Adrenal gland (tissue), 12 donors: ENCODE data around the gene SLC1A2. TPM values are rescaled to one million over a fixed set of nuclear protein-coding genes. Genes with fewer than 3 reads are reported as not detected.

Experiments
- DNase-seq, 7 donors: peaks; one replicate each; pipeline ENCODE4 v3.0.0-alpha.2; 2019 to 2020
- H3K27ac ChIP-seq, 5 donors: fragments of 200-600 bp; sonication (generic) in 4 of 5; 1 replicate in 3 of 5; 2 replicates in 2 of 5; pipeline versions ENCODE4 v1.5.1 to v1.8.0; 2016 to 2020; ENCODE audit warnings: mild to moderate bottlenecking in 1 of 5
- H3K27me3 ChIP-seq: fragments of 200-600 bp; 2 replicates; pipeline ENCODE4 v1.8.0; 2021
- H3K36me3 ChIP-seq, 2 donors: fragments of 200-600 bp; replicated peaks in 1 of 2; 1 replicate in 1 of 2; 2 replicates in 1 of 2; pipeline versions ENCODE4 v1.5.1 to v1.8.0; 2018 to 2022
- H3K4me1 ChIP-seq, 2 donors: fragments of 200-600 bp; replicated peaks in 1 of 2; 1 replicate in 1 of 2; 2 replicates in 1 of 2; pipeline versions ENCODE4 v1.5.1 to v1.8.0; 2018 to 2021
- H3K4me3 ChIP-seq, 4 donors: fragments of 200-600 bp; sonication (generic) in 3 of 4; one replicate each; pipeline ENCODE4 v1.5.1; 2016 to 2018
- H3K9me3 ChIP-seq, 3 donors: fragments of 200-600 bp; sonication (generic) in 1 of 3; replicated peaks in 1 of 3; 1 replicate in 2 of 3; 2 replicates in 1 of 3; pipeline versions ENCODE4 v1.5.1 to v1.8.0; 2016 to 2021
- CTCF ChIP-seq, 6 experiments: fragments of 450-650 bp in 4 of 6; fragments of 200-600 bp in 2 of 6; sonication (generic) in 1 of 6; IDR thresholded peaks; 1 replicate in 5 of 6; 2 replicates in 1 of 6; pipeline versions ENCODE4 v1.5.1 to v1.8.0; 2016 to 2021; ENCODE audit warnings: antibody characterized with exemption in 6 of 6, mild to moderate bottlenecking in 2 of 6, moderate library complexity in 1 of 6
- POLR2A ChIP-seq, 2 donors: fragments of 450-650 bp; IDR thresholded peaks; one replicate each; pipeline ENCODE4 v1.6.1; 2017; ENCODE audit warnings: antibody characterized with exemption in 2 of 2, mild to moderate bottlenecking in 2 of 2, moderate library complexity in 1 of 2
- WGBS, 4 donors: extraction: QIAGEN DNeasy Blood & Tissue Kit in 2 of 4; methylation state at CpG; one replicate each; pipeline versions ENCODE4 v1.1.5 to v1.1.7; 2013 to 2017; 5-methylcytosine and 5-hydroxymethylcytosine counted together
- intact Hi-C, 2 donors: fragments of 100-400 bp; cut with DNase I; formaldehyde crosslinking; loops; one replicate each; pipeline versions ENCODE4 v1.14.1 to v1.15.0; 2022 to 2023
- polyA plus RNA-seq, 3 donors: library from polyadenylated mRNA; stranded (reverse); fragments of 200-250 nt in 2 of 3; fragments of 350-450 nt in 1 of 3; fragmentation: Illumina TruSeq in 1 of 3; extraction: RNeasy Lipid Tissue Mini Kit (QIAGEN cat#74804) in 1 of 3; gene quantifications; one replicate each; pipeline ENCODE4 v1.2.3, GENCODE V29; 2013 to 2014
- total RNA-seq, 9 donors: library from RNA; depleted of rRNA in 4 of 9; stranded (reverse); fragments of >200 nt in 4 of 9; fragments of 120-200 nt in 1 of 9; fragmentation: NEBNext Ultra II Directional in 1 of 9; extraction: Animal tissue kit (Norgen Biotek cat#: 25700) in 1 of 9; gene quantifications; one replicate each; pipeline versions ENCODE4 v1.1.0 to v1.2.4, GENCODE V29; 2013 to 2023
- donor health status: healthy with polysubstance abuse.
- donor health status: Bipolar disorder and iron deficiency.
- donor health status: DM: yes; HTN: yes; CAD: no.
- donor health status: DM: no; HTN: no; CAD: no.
- donor health status: DM: no; HTN: no; CAD: no.
- donor health status: DM: yes; HTN: yes; CAD: no.

Gene SLC1A2
- total and polyA plus RNA-seq, 12 donors: 1.4 to 517 (median 8.7) TPM

GRCh38 chr11:35262056-35262455 lies 157.3 kb downstream of the SLC1A2 start:
- Histone ChIP-seq H3K27ac (no peak overlapping the region), H3K4me1 (no peaks in the 10 kb centered on the region), H3K27me3 (no peaks in the 10 kb centered on the region), H3K4me3 (no peak overlapping the region), H3K9me3 (no peaks in the 10 kb centered on the region), H3K36me3 (no peaks in the 10 kb centered on the region)
- TF ChIP-seq CTCF (IDR thresholded peaks at IDR 0.05): no peak
- no peak for TF ChIP-seq POLR2A (IDR thresholded peaks at IDR 0.05)
- intact Hi-C loops: loop anchor here in 1 of 2 donors (10.0 kb wide), 1 partner anchor 113 kb away; no protein-coding TSS in a partner anchor
- DNase-seq: no peak
- WGBS, 4 donors: 41 to 65% (median 45%) methylated on average over 3 of the region's 3 CpGs

DNA sequence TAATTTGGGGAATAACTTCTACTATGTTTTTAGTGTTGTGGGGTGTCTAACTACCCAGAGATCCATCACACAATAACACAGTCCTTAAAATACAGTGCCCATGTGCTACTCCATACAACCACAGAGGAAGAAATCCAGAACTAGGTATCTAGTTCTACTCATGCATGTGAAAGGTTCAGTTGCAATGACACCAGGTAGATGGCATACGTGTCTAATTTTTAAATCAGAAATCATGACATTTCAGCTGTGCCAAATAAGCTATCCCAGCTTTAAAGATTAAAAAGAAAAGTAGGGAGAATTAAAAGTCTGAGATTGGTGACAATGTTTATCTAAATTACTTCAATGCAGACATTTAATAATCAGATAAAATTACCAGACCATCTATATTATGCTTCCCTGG lies 158.2 kb downstream of the SLC1A2 start:
- H3K27ac ChIP-seq: no peak overlapping the region
- no peaks in the 10 kb centered on the region for H3K9me3 ChIP-seq
- H3K27me3 ChIP-seq: no peaks in the 10 kb centered on the region
- no peak for DNase-seq
- intact Hi-C loops: loop anchor here in 1 of 2 donors (10.0 kb wide), 1 partner anchor 114 kb away; no protein-coding TSS in a partner anchor
- 58 to 71% (median 62%) methylated on average over 1 of the region's 1 CpG for WGBS, 4 donors
- no peaks in the 10 kb centered on the region for H3K36me3 ChIP-seq
- TF ChIP-seq POLR2A (IDR thresholded peaks at IDR 0.05) (no peak), CTCF (IDR thresholded peaks at IDR 0.05) (peak in 5 of 6 experiments; percentile 13 to 42 (median 27))
- H3K4me3 ChIP-seq: no peak overlapping the region
- no peaks in the 10 kb centered on the region for H3K4me1 ChIP-seq

DNA sequence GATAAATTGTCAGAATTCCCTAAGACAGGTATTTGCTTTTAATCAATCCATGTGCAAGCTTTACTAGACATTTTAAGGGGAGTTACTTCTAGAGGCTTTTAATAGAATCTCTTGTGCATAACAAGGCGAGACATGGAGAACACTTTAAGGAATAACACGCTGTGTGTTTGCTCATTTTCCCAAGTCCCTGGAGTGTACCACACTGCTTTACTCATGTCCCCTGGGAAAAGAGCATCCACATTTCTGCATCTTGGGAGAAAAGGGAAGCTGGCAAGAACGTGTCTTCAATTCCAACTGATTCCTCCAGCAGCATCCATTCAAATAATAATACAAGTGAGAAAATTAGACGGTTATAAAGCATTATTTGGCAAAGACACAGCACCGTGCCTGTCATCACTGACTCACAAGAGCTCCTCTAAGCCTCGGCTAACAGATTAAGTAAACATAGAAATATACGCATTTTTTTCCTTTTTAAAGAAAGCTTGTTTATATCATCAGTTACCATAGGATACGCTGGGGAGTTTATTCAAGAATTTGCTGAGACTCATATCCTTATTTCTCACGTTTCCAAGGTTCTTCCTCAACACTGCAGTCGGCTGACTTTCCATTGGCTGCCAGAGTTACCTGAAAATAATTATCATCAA lies 158.9 kb downstream of the SLC1A2 start:
- Histone ChIP-seq H3K4me3 (no peak overlapping the region), H3K36me3 (no peaks in the 10 kb centered on the region), H3K9me3 (no peaks in the 10 kb centered on the region), H3K27me3 (no peaks in the 10 kb centered on the region), H3K4me1 (no peaks in the 10 kb centered on the region), H3K27ac (no peak overlapping the region)
- no peak for DNase-seq
- 66 to 69% (median 68%) methylated on average over 10 of the region's 10 CpGs for WGBS, 4 donors
- intact Hi-C loops: loop anchor here in 1 of 2 donors (10.0 kb wide), 1 partner anchor 114 kb away; no protein-coding TSS in a partner anchor
- no peak for TF ChIP-seq CTCF (IDR thresholded peaks at IDR 0.05)
- TF ChIP-seq POLR2A (IDR thresholded peaks at IDR 0.05): no peak

- DNase-seq: no peak
- H3K27ac ChIP-seq: no peak overlapping the region
- intact Hi-C loops: no loop called here
- no peak overlapping the region for H3K4me3 ChIP-seq
- H3K36me3 ChIP-seq: no peaks in the 10 kb centered on the region
- H3K9me3 ChIP-seq: no peaks in the 10 kb centered on the region
- WGBS, 4 donors: 67 to 83% (median 80%) methylated on average over 2 of the region's 2 CpGs
- H3K27me3 ChIP-seq: no peaks in the 10 kb centered on the region
- TF ChIP-seq POLR2A (IDR thresholded peaks at IDR 0.05) (no peak), CTCF (IDR thresholded peaks at IDR 0.05) (no peak)
- H3K4me1 ChIP-seq: no peaks in the 10 kb centered on the region
These were observed 159.8 kb downstream of the SLC1A2 start for GRCh38 chr11:35259529-35259928.
